D721Med (cell line): ENCODE data around the gene RAD51D.

Experiments used
- DNase-seq: peaks from one replicate; pipeline ENCODE4 v3.0.0; 2011; ENCODE audit warnings: low spot score; ENCODE audit not compliant: insufficient read length
- FAIRE-seq: peaks from 2 replicates; lab custom pipeline; 2011; peaks lifted over from hg19 to GRCh38; lab: Jason Lieb, UNC
- CTCF ChIP-seq: IDR thresholded peaks from 2 replicates; pipeline ENCODE4 v1.5.1; 2012; ENCODE audit warnings: mild to moderate bottlenecking, control low read depth; ENCODE audit not compliant: insufficient read depth; ENCODE audit errors: missing control alignments

The RAD51D gene

DNA sequence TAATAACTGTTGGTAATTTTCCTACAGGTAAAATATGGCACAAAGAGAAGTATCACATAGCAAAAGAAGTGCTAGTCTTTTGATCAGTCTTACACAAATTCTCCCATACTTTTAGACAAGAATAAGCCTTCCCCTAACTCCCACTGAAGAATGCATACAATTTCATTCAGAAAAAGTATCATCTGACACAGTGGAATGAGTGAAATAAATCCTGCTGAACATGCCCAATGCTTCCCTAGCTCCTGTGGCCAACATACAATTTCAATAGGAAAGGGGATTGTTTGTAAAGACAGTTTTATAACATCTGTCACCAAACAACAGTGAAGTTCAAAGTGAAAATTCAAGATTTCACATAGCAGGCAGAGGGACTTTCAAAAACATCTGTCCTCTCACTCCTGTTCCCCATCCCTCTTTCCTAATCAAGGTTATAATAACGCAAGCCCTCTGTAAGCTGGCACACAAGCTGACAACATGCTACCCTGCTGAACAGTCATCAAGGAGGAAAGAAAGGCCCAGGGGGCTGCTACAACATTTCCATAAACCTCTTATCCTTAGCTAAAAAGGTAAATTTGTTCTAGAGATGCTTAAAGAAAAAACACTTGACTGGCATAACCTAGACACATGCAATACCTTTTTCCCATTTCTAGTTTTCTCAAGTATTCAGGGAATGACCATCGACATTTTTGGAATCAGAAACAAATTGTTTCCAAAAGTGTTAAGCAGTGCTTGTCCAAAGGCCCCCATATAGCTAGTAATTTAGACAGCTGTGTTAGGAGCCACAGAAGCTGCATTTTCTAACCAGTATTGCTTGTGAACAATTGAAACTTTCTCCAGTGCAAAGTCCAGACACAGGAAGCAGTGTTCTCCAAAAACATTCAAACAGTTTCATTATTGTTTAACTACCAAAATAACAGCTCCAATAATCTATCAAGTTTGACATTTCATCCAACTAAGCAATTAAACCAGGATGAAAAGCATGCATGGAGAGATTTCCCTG is 44.7 kb downstream of the RAD51D start:
- DNase-seq, result no peak
- no peak for TF ChIP-seq CTCF
- no peak for FAIRE-seq

DNA sequence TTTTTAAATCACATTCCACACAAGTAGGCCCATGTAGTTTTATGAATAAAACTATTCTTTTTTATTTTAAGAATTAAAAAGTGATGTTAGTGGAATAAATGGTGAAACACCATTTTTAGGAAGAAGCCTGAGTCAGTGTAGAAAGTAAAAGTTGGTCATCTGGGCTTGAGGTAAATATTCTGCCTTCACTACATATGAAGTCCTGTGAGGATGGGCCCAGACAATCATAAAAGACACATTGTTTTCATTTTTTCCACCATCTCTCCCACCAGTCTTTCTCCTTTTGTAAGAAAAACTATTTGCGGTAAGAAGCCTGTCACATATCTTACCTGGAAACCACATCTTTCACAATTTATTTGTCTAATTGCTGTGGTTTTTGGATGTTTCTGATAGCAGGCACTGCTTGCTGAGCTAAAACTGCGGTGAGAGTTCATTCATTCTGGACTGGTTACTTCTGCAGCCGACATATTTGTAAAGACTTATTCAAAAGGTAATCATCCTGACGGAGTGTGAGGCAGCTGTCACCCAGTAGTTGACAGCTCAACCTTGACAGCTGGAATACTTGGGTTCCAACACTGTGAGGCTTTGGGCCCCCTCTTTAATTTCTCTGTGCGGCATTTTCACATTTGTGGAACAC is 45.6 kb downstream of the RAD51D start:
- TF ChIP-seq CTCF, result no peak
- DNase-seq (no peak), FAIRE-seq (no peak)

GRCh38 chr17:35073183-35073790 is 46.4 kb downstream of the RAD51D start:
- no peak for DNase-seq
- FAIRE-seq, result no peak
- no peak for TF ChIP-seq CTCF

- DNase-seq (no peak), FAIRE-seq (no peak)
- TF ChIP-seq CTCF, result no peak
These were observed 50.3 kb downstream of the RAD51D start for GRCh38 chr17:35069311-35069710.

- no peak for TF ChIP-seq CTCF
- DNase-seq (no peak), FAIRE-seq (no peak)
These were observed 51.4 kb downstream of the RAD51D start for GRCh38 chr17:35068249-35068648.

DNA sequence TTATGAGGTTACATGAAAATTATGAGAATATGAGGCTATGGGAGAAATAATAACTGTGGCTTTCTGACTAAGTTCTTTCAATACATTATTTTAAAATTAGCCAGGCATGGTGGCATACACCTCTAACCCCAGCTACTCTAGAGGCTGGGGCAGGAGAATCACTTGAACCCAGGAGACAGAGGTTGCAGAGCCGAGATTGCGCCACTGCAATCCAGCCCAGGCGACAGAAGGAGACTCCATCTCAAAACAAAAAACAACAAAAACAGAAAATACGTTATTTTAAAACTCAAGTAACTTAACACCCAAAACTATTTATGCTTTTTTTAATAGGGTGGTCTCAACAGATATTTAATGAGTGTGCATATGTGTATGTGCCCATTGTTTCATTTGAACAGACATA is 53.8 kb downstream of the RAD51D start:
- no peak for DNase-seq
- no peak for TF ChIP-seq CTCF
- FAIRE-seq, result no peak
